A549 (cell line): ENCODE data around the gene SNAI1. TPM values are rescaled to one million over a fixed set of nuclear protein-coding genes. Genes with fewer than 3 reads are reported as not detected.

Experiments
- ATAC-seq, 2 experiments: fragments of 200-7000 bp in 1 of 2; fragments of >200 bp in 1 of 2; cut with Nextera tagmentation in 1 of 2; cut with Tn5 transposase in 1 of 2; 3 replicates each; pipeline versions ENCODE4 v1.8.0 to v1.9.1; 2018 to 2020; ENCODE audit warnings: mild to moderate bottlenecking in 1 of 2, moderate library complexity in 1 of 2
- CTCF ChIA-PET: fragments of 300-600 bp; sonication (Branson Sonifier 250); formaldehyde crosslinking; extraction: SDS; loops from one replicate; lab custom pipeline; 2021; ENCODE audit warnings: antibody characterized with exemption, inconsistent platforms; lab: Yijun Ruan, JAX
- POLR2A ChIA-PET: fragments of 350-600 bp; formaldehyde crosslinking; extraction: SDS; loops from one replicate; lab custom pipeline; 2021; ENCODE audit warnings: antibody characterized with exemption, inconsistent platforms; lab: Yijun Ruan, JAX
- DNase-seq, 2 experiments: peaks; one replicate each; pipeline versions ENCODE4 v3.0.0 to v3.0.0-alpha.2; 2011 to 2016; ENCODE audit warnings: low read depth in 1 of 2, low spot score in 1 of 2
- FAIRE-seq: peaks from 2 replicates; lab custom pipeline; 2011; peaks lifted over from hg19 to GRCh38; lab: Jason Lieb, UNC
- H3K27ac ChIP-seq, 2 experiments: fragments of >200 bp; sonication (Bioruptor Twin); formaldehyde crosslinking; 3 replicates each; pipeline ENCODE4 v1.5.1; 2016 to 2017
- H3K4me1 ChIP-seq: fragments of >200 bp; sonication (Bioruptor Twin); formaldehyde crosslinking; 3 replicates; pipeline ENCODE4 v1.6.1; 2016
- H3K4me2 ChIP-seq: fragments of >200 bp; sonication (Bioruptor Twin); formaldehyde crosslinking; 3 replicates; pipeline ENCODE4 v1.6.1; 2016
- H3K4me3 ChIP-seq: fragments of >200 bp; sonication (Bioruptor Twin); formaldehyde crosslinking; 3 replicates; pipeline ENCODE4 v1.5.1; 2016
- H3K9me3 ChIP-seq: fragments of >200 bp; sonication (Bioruptor Twin); formaldehyde crosslinking; 3 replicates; pipeline ENCODE4 v1.6.1; 2016
- CEBPB ChIP-seq, 2 experiments: fragments of >200 bp in 1 of 2; sonication (Bioruptor Twin) in 1 of 2; formaldehyde crosslinking in 1 of 2; IDR thresholded peaks; 2 replicates each; pipeline ENCODE4 v1.6.1; 2012 to 2016
- CHD4 ChIP-seq: fragments of 200-600 bp; sonication (generic); IDR thresholded peaks from 2 replicates; pipeline ENCODE4 v1.6.1; 2016; ENCODE audit warnings: antibody characterized with exemption, mild to moderate bottlenecking, borderline replicate concordance
- EHF ChIP-seq: fragments of 250-450 bp; sonication (Bioruptor Pico); IDR thresholded peaks from 2 replicates; pipeline ENCODE4 v1.5.0; 2020; ENCODE audit warnings: mild to moderate bottlenecking
- EP300 ChIP-seq, 2 experiments: fragments of >200 bp; sonication (Bioruptor Twin); formaldehyde crosslinking; IDR thresholded peaks; 2 replicates in 1 of 2; 3 replicates in 1 of 2; pipeline ENCODE4 v1.6.1; 2016 to 2017
- FOSL2 ChIP-seq, 2 experiments: fragments of 450-650 bp in 1 of 2; fragments of >200 bp in 1 of 2; sonication (Bioruptor Twin) in 1 of 2; formaldehyde crosslinking; IDR thresholded peaks; 2 replicates each; pipeline versions ENCODE4 v1.5.0 to v1.6.1; 2016 to 2020; ENCODE audit warnings: mild to moderate bottlenecking in 1 of 2, moderate library complexity in 1 of 2
- HDAC2 ChIP-seq: fragments of 200-600 bp; sonication (generic); IDR thresholded peaks from 2 replicates; pipeline ENCODE4 v1.6.1; 2016
- HOXB13 ChIP-seq: fragments of 250-450 bp; sonication (Bioruptor Pico); IDR thresholded peaks from 2 replicates; pipeline ENCODE4 v1.5.0; 2020; ENCODE audit warnings: low read depth, mild to moderate bottlenecking, moderate library complexity
- JUN ChIP-seq, 2 experiments: fragments of >200 bp; sonication (Bioruptor Twin); formaldehyde crosslinking; IDR thresholded peaks; 2 replicates in 1 of 2; 3 replicates in 1 of 2; pipeline ENCODE4 v1.6.1; 2016 to 2017
- JUNB ChIP-seq: fragments of >200 bp; sonication (Bioruptor Twin); formaldehyde crosslinking; IDR thresholded peaks from 2 replicates; pipeline ENCODE4 v1.6.1; 2016
- KDM1A ChIP-seq: fragments of 200-600 bp; sonication (generic); IDR thresholded peaks from 2 replicates; pipeline ENCODE4 v1.6.1; 2016; ENCODE audit warnings: low read depth, mild to moderate bottlenecking
- KDM5A ChIP-seq: fragments of 200-600 bp; sonication (generic); IDR thresholded peaks from 2 replicates; pipeline ENCODE4 v1.6.1; 2016; ENCODE audit warnings: antibody characterized with exemption, mild to moderate bottlenecking
- NR3C1 ChIP-seq: fragments of >200 bp; sonication (Bioruptor Twin); formaldehyde crosslinking; IDR thresholded peaks from 3 replicates; pipeline ENCODE4 v1.6.1; 2017
- PHF8 ChIP-seq: fragments of 200-600 bp; sonication (generic); IDR thresholded peaks from 2 replicates; pipeline ENCODE4 v1.6.1; 2016; ENCODE audit warnings: low read depth, mild to moderate bottlenecking, antibody characterized with exemption, moderate library complexity, borderline replicate concordance
- POLR2A ChIP-seq: IDR thresholded peaks from 2 replicates; pipeline ENCODE4 v1.6.1; 2012; ENCODE audit warnings: mild to moderate bottlenecking, low read length
- RNF2 ChIP-seq: fragments of 200-600 bp; sonication (generic); IDR thresholded peaks from 2 replicates; pipeline ENCODE4 v1.6.1; 2016; ENCODE audit warnings: low read depth, mild to moderate bottlenecking, antibody characterized with exemption, moderate library complexity, borderline replicate concordance
- SMC3 ChIP-seq: fragments of >200 bp; sonication (Bioruptor Twin); formaldehyde crosslinking; IDR thresholded peaks from 3 replicates; pipeline ENCODE4 v1.6.1; 2018; ENCODE audit warnings: inconsistent platforms
- TP53 ChIP-seq: fragments of 250-450 bp; sonication (Bioruptor Pico); IDR thresholded peaks from 2 replicates; pipeline ENCODE4 v1.5.0; 2021; ENCODE audit warnings: mild to moderate bottlenecking, moderate library complexity
- ZFP36 ChIP-seq: fragments of 450-650 bp; IDR thresholded peaks from 2 replicates; pipeline ENCODE4 v1.6.1; 2014; ENCODE audit warnings: borderline replicate concordance; ENCODE audit not compliant: partially characterized antibody
- WGBS: methylation state at CpG from one replicate; pipeline ENCODE4 v1.1.6; 2017; ENCODE audit errors: missing lambda C conversion rate; 5-methylcytosine and 5-hydroxymethylcytosine counted together
- polyA plus RNA-seq, 4 experiments: library from polyadenylated mRNA; depleted of rRNA in 3 of 4; stranded (reverse); fragments of >200 nt; fragmentation: RNase III in 1 of 4; extraction: RNeasy Plus Mini Kit Qiagen cat#74134 plus additional on column Dnase treatment in 1 of 4; gene quantifications; 2 replicates in 3 of 4; 3 replicates in 1 of 4; pipeline ENCODE4 v1.2.3, GENCODE V29; 2011 to 2017
- TF ChIP-seq, protein P1 (sequence below): fragments of >200 bp; sonication (Bioruptor Twin); formaldehyde crosslinking; IDR thresholded peaks from 2 replicates; pipeline ENCODE4 v1.6.1; 2016
- TF ChIP-seq, protein P2 (sequence below): IDR thresholded peaks from 2 replicates; pipeline ENCODE4 v1.6.1; 2012; ENCODE audit warnings: low read depth, borderline replicate concordance
- TF ChIP-seq, protein P3 (sequence below): IDR thresholded peaks from 2 replicates; pipeline ENCODE4 v1.6.1; 2012

The SNAI1 gene
- polyA plus RNA-seq, 2 of the 4 experiments (the other 2 are of a cell fraction), result 7.0 to 11.1 TPM

DNA sequence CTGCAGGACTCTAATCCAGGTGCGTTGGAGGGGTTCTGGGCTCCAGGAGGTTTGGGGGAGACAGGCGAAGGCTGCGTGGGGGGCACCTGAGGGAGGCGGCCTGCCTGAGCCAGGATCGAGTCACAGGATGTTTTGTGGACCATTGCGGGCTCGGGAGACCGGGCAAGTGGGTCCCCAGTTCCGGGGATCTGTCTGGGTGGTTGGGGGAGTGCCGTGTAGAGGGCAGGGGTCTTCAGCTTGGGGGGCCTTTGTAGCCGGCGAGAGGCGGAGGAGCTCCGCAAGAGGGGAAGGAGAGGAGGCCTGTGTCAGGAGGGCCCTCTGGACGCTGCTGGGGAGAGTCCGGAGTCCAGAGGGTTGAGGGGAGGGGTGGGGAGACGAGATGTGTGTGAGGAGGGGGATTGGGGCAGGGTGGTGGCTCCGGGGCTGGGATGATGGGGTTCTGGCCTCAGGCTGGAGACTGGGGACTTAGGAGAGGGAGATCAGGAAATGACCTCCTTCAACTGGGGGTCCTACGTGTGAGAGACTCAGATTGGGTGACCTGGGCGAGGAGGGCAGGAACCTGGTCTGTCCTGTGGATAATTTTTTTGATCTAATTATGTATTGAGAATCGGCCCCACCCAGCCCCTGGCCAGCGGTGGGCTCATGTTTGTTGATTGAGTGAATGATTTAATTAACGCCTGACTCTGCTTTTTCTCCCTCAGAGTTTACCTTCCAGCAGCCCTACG is 505 bp downstream of the SNAI1 start:
- WGBS, result 25% methylated on average over 18 of the region's 24 CpGs
- ChIA-PET CTCF (interaction anchor here (0.6 to 28.4 kb wide), 8 partner anchors 30 to 662 kb away, joined by 3 to 1049 read pairs (median 4); no protein-coding TSS in a partner anchor), POLR2A (interaction anchor here (1.0 to 6.8 kb wide), 4 partner anchors 36 to 132 kb away, joined by 3 to 79 read pairs (median 4); no protein-coding TSS in a partner anchor)

DNA sequence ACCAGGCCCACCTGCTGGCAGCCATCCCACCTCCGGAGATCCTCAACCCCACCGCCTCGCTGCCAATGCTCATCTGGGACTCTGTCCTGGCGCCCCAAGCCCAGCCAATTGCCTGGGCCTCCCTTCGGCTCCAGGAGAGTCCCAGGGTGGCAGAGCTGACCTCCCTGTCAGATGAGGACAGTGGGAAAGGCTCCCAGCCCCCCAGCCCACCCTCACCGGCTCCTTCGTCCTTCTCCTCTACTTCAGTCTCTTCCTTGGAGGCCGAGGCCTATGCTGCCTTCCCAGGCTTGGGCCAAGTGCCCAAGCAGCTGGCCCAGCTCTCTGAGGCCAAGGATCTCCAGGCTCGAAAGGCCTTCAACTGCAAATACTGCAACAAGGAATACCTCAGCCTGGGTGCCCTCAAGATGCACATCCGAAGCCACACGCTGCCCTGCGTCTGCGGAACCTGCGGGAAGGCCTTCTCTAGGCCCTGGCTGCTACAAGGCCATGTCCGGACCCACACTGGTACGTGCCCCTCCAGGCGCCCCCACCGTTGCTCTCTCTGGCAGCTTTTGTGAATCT is 1.1 kb downstream of the SNAI1 start:
- Histone ChIP-seq H3K4me1 (peaks cover 64% of the 10 kb centered on the region), H3K4me3 (peak overlapping the region; percentile 69), H3K4me2 (peak overlapping the region; percentile 95), H3K9me3 (no peaks in the 10 kb centered on the region), H3K27ac (peak overlapping the region; percentile 80 to 95)
- 83% methylated on average over 18 of the region's 18 CpGs for WGBS
- ChIA-PET POLR2A (interaction anchor here (1.0 to 6.8 kb wide), 3 partner anchors 36 to 86 kb away, joined by 3 to 79 read pairs (median 5); no protein-coding TSS in a partner anchor), CTCF (interaction anchor here (1.0 to 28.4 kb wide), 5 partner anchors 10 to 195 kb away, joined by 3 to 1049 read pairs (median 4); no protein-coding TSS in a partner anchor)
- no peak for FAIRE-seq
- peak in 1 of 2 experiments; percentile 1; a peak in 2 of 6 replicates for ATAC-seq
- no peak for TF ChIP-seq CHD4
- TF ChIP-seq, protein P1, sequence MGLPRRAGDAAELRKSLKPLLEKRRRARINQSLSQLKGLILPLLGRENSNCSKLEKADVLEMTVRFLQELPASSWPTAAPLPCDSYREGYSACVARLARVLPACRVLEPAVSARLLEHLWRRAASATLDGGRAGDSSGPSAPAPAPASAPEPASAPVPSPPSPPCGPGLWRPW, result no peak
- TF ChIP-seq, protein P2, sequence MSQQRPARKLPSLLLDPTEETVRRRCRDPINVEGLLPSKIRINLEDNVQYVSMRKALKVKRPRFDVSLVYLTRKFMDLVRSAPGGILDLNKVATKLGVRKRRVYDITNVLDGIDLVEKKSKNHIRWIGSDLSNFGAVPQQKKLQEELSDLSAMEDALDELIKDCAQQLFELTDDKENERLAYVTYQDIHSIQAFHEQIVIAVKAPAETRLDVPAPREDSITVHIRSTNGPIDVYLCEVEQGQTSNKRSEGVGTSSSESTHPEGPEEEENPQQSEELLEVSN, result no peak
- no peak for TF ChIP-seq NR3C1
- no peak for TF ChIP-seq POLR2A
- TF ChIP-seq CEBPB (IDR thresholded peaks at IDR 0.05), result no peak
- TF ChIP-seq, protein P3, sequence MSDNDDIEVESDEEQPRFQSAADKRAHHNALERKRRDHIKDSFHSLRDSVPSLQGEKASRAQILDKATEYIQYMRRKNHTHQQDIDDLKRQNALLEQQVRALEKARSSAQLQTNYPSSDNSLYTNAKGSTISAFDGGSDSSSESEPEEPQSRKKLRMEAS, result no peak
- TF ChIP-seq KDM1A, result no peak
- TF ChIP-seq EHF (CRISPR knock-in tag), result no peak
- TF ChIP-seq EP300 (IDR thresholded peaks at IDR 0.05), result no peak
- no peak for TF ChIP-seq FOSL2 (IDR thresholded peaks at IDR 0.05)
- TF ChIP-seq FOSL2 (CRISPR knock-in tag; IDR thresholded peaks at IDR 0.05), result no peak
- TF ChIP-seq SMC3, result no peak
- TF ChIP-seq HOXB13 (CRISPR knock-in tag), result no peak
- no peak for DNase-seq

More for the DNA sequence above, 505 bp downstream of the SNAI1 start:
- ATAC-seq, result peak; percentile 1 to 9; a peak in 3 of 6 replicates
- TF ChIP-seq PHF8 (peak; percentile 96), JUNB (no peak), RNF2 (peak; percentile 55; the same call in 1 of the 2 replicates), JUN (IDR thresholded peaks at IDR 0.05) (0 out of 5 replicates have a peak, but pooled peaks of 1 of the 2 experiments have one; percentile 3), TP53 (CRISPR knock-in tag) (no peak)
- Histone ChIP-seq H3K4me3 (peak overlapping the region; percentile 69), H3K9me3 (no peaks in the 10 kb centered on the region), H3K4me1 (peaks cover 62% of the 10 kb centered on the region), H3K27ac (peak overlapping the region; percentile 80 to 95), H3K4me2 (peak overlapping the region; percentile 95)
- FAIRE-seq, result no peak
- no peak for DNase-seq

DNA sequence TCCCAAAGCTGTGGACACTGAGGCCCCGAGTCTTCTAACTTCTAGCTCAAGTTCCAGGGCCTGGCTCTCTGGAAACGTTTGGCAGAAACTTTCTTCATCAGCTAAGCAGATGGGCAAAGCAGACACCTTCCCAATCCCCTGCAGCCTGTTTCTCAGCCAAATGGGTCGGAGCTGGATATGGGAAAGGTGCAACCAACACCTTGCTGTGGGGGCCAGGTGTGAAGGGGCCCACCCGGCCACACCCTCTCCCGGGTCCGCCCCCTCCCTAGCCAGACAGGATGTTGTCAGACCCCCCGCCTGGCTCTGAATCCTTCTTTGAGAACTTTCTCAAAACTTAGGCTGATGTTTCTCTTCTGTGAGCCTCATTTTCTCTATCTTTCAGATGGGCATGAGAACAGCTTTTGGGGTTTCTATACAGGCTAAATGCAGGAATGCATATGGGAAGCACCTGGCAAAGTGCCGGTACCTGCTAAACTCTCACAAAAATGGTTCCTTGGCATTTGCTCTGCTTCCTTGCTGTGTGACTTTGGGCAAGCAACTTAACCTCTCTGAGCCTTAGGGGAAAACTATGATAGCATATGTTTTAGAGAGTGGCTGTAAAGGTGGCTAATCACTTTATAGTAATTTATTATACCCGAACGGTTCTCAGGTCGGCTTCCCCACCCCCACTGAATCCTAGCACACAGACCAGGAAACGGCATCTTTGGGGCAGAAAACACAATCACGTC is 1.8 kb downstream of the SNAI1 start:
- peak; percentile 84; the same call in 1 of the 2 replicates for TF ChIP-seq KDM1A
- TF ChIP-seq ZFP36, result peak; percentile 86
- peak; percentile 44; the same call in 1 of the 2 replicates for TF ChIP-seq HDAC2
- TF ChIP-seq KDM5A, result no peak
- TF ChIP-seq, all 56 proteins: peak for 3
- Histone ChIP-seq H3K27ac (peak overlapping the region; percentile 3 to 95; a peak in 3 of 6 replicates), H3K4me1 (peaks cover 66% of the 10 kb centered on the region), H3K4me2 (peak overlapping the region; percentile 95), H3K4me3 (peak overlapping the region; percentile 69), H3K9me3 (no peaks in the 10 kb centered on the region)
- ChIA-PET CTCF (interaction anchor here (0.6 to 28.4 kb wide), 5 partner anchors 10 to 186 kb away, joined by 3 to 1049 read pairs (median 4); no protein-coding TSS in a partner anchor), POLR2A (interaction anchor here (6.8 kb wide), 1 partner anchor 85 kb away, joined by 79 read pairs; no protein-coding TSS in a partner anchor)
- DNase-seq (no peak), ATAC-seq (no peak), FAIRE-seq (no peak)
- 76% methylated on average over 13 of the region's 13 CpGs for WGBS
